Ovary (tissue), 3 donors: ENCODE data around the gene RPRD2.

Source experiments
- POLR2A ChIP-seq: fragments of 450-650 bp; IDR thresholded peaks from one replicate; pipeline ENCODE4 v1.6.1; 2017; ENCODE audit warnings: antibody characterized with exemption, mild to moderate bottlenecking, moderate library complexity
- TF ChIP-seq, protein P1 (sequence below), 3 donors: fragments of 450-650 bp in 2 of 3; fragments of 200-600 bp in 1 of 3; IDR thresholded peaks; one replicate each; pipeline versions ENCODE4 v1.5.1 to v1.8.0; 2016 to 2022; ENCODE audit warnings: antibody characterized with exemption in 3 of 3, mild to moderate bottlenecking in 1 of 3
- donor health status: DM: no; HTN: no; CAD: no.

GRCh38 chr1:150422541-150422940, 58.6 kb downstream of the RPRD2 start:
- TF ChIP-seq, protein P1, sequence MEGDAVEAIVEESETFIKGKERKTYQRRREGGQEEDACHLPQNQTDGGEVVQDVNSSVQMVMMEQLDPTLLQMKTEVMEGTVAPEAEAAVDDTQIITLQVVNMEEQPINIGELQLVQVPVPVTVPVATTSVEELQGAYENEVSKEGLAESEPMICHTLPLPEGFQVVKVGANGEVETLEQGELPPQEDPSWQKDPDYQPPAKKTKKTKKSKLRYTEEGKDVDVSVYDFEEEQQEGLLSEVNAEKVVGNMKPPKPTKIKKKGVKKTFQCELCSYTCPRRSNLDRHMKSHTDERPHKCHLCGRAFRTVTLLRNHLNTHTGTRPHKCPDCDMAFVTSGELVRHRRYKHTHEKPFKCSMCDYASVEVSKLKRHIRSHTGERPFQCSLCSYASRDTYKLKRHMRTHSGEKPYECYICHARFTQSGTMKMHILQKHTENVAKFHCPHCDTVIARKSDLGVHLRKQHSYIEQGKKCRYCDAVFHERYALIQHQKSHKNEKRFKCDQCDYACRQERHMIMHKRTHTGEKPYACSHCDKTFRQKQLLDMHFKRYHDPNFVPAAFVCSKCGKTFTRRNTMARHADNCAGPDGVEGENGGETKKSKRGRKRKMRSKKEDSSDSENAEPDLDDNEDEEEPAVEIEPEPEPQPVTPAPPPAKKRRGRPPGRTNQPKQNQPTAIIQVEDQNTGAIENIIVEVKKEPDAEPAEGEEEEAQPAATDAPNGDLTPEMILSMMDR (IDR thresholded peaks at IDR 0.05), result no peak
- TF ChIP-seq POLR2A, result no peak
